ENCODE results near the gene ZNF256.

Gene ZNF256

GRCh38 chr19:57914531-57914930, 33.0 kb downstream of the ZNF256 start:
- DNase-seq, result no peak
- TF ChIP-seq, protein P1, sequence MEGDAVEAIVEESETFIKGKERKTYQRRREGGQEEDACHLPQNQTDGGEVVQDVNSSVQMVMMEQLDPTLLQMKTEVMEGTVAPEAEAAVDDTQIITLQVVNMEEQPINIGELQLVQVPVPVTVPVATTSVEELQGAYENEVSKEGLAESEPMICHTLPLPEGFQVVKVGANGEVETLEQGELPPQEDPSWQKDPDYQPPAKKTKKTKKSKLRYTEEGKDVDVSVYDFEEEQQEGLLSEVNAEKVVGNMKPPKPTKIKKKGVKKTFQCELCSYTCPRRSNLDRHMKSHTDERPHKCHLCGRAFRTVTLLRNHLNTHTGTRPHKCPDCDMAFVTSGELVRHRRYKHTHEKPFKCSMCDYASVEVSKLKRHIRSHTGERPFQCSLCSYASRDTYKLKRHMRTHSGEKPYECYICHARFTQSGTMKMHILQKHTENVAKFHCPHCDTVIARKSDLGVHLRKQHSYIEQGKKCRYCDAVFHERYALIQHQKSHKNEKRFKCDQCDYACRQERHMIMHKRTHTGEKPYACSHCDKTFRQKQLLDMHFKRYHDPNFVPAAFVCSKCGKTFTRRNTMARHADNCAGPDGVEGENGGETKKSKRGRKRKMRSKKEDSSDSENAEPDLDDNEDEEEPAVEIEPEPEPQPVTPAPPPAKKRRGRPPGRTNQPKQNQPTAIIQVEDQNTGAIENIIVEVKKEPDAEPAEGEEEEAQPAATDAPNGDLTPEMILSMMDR (IDR thresholded peaks at IDR 0.05; ENCODE audit: low read depth, low read length), result no peak
- H3K36me3 ChIP-seq, result peaks cover 42% of the 10 kb centered on the region
- no peaks in the 10 kb centered on the region for H3K9me3 ChIP-seq (ENCODE audit: severe bottlenecking)
- H3K27me3 ChIP-seq (ENCODE audit: insufficient read depth, low read depth, severe bottlenecking), result no peaks in the 10 kb centered on the region
- H3K27ac ChIP-seq, result no peak overlapping the region
- no peak overlapping the region for H3K4me3 ChIP-seq (ENCODE audit: low read depth, low read length)

DNA sequence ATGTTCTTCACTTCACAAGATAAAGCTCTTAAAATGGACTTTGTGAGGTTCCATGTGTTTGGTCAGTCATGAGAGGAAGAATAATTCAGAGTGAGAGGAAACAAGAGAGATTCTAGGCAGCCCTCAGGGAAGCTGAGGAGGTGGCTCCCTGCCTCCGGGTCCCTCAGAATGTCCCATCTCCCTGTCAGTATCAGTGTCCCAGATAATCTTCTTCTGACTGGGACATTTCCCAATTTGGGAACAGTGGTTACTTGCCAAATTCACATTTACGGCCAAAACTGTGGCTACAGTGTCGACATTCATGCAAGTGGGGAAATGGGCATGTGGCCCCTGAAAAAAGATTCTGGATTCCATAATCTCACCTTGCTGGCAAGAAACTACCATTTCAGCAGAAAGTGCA, 40.1 kb downstream of the ZNF256 start:
- H3K36me3 ChIP-seq, result peaks cover 24% of the 10 kb centered on the region
- no peaks in the 10 kb centered on the region for H3K9me3 ChIP-seq (ENCODE audit: severe bottlenecking)
- TF ChIP-seq, protein P1 (IDR thresholded peaks at IDR 0.05; ENCODE audit: low read depth, low read length), result no peak
- H3K27me3 ChIP-seq (ENCODE audit: insufficient read depth, low read depth, severe bottlenecking), result no peaks in the 10 kb centered on the region
- DNase-seq, result no peak
- no peak overlapping the region for H3K27ac ChIP-seq
- no peak overlapping the region for H3K4me3 ChIP-seq (ENCODE audit: low read depth, low read length)

DNA sequence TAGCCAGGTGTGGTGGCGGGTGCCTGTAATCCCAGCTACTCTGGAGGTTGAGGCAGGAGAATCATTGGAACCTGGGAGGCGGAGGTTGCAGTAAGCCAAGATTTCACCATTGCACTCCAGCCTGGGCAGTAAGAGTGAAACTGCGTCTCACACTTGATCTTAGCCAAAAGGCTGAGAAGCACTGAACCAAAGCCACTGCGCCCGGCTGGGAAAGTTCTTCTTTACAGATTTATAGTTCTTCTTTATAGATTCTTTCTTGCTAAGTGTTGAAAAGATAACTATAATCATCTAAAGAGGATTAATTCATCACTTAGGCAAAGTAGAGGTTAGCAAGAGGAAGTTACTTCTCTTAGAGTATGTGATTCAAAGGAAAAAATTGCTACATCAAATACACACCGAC, 42.2 kb downstream of the ZNF256 start:
- TF ChIP-seq, protein P1 (IDR thresholded peaks at IDR 0.05; ENCODE audit: low read depth, low read length), result no peak
- H3K9me3 ChIP-seq (ENCODE audit: severe bottlenecking), result no peaks in the 10 kb centered on the region
- DNase-seq, result no peak

GRCh38 chr19:57903618-57904184, 43.8 kb downstream of the ZNF256 start:
- Histone ChIP-seq H3K4me3 (ENCODE audit: low read depth, low read length) (no peak overlapping the region), H3K36me3 (peaks cover 10% of the 10 kb centered on the region), H3K27me3 (ENCODE audit: insufficient read depth, low read depth, severe bottlenecking) (no peaks in the 10 kb centered on the region), H3K27ac (no peak overlapping the region), H3K9me3 (ENCODE audit: severe bottlenecking) (no peaks in the 10 kb centered on the region)
- DNase-seq, result no peak
- TF ChIP-seq, protein P1 (IDR thresholded peaks at IDR 0.05; ENCODE audit: low read depth, low read length), result no peak

More for the DNA sequence above, 42.2 kb downstream of the ZNF256 start:
- Histone ChIP-seq H3K4me3 (ENCODE audit: low read depth, low read length) (no peak overlapping the region), H3K36me3 (peaks cover 12% of the 10 kb centered on the region), H3K27me3 (ENCODE audit: insufficient read depth, low read depth, severe bottlenecking) (no peaks in the 10 kb centered on the region), H3K27ac (no peak overlapping the region)

GRCh38 chr19:57900311-57900710, 47.2 kb downstream of the ZNF256 start:
- no peaks in the 10 kb centered on the region for H3K9me3 ChIP-seq (ENCODE audit: severe bottlenecking)
- H3K27ac ChIP-seq, result no peak overlapping the region
- TF ChIP-seq, protein P1 (IDR thresholded peaks at IDR 0.05; ENCODE audit: low read depth, low read length), result no peak
- no peaks in the 10 kb centered on the region for H3K27me3 ChIP-seq (ENCODE audit: insufficient read depth, low read depth, severe bottlenecking)
- no peaks in the 10 kb centered on the region for H3K36me3 ChIP-seq
- H3K4me3 ChIP-seq (ENCODE audit: low read depth, low read length), result no peak overlapping the region
- no peak for DNase-seq
